NCI-H146 treated with DMSO at 0.1 percent for 48 hours (cell line): ENCODE results near the gene ZFC3H1.

Source experiments
- DNase-seq: peaks from one replicate; lab custom pipeline; 2025; ENCODE audit not compliant: unreplicated experiment; lab: John Stamatoyannopoulos, UW

The ZFC3H1 gene

DNA sequence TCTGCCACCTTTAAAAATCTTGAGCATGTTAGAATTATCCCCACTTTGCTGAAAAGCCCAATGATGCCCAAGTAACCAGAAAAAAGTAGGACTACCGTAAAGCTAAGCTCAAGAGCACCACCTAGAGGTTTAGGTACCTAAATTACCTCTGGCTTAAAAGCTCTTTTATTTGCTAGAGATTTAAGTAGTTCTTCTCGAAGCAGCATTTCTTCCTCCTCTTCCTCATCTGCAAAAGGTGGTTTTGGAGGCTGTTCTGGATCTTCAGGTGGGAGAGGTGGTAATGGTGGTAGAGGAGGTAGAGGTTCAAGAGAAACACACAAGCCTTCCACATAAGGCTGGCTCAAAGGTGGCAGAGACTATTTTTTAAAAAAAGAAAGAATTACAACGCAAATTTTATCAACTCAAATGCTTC, 26.9 kb downstream of the ZFC3H1 start:
- peak; percentile 26 for DNase-seq

- DNase-seq: no peak
Measured at GRCh38 chr12:71627438-71628002, 36.1 kb downstream of the ZFC3H1 start.

GRCh38 chr12:71626768-71627167, 36.9 kb downstream of the ZFC3H1 start:
- no peak for DNase-seq

- no peak for DNase-seq
Measured at GRCh38 chr12:71626098-71626497, 37.5 kb downstream of the ZFC3H1 start.

- no peak for DNase-seq
Measured at GRCh38 chr12:71625476-71625875, 38.2 kb downstream of the ZFC3H1 start.

- DNase-seq: no peak
Measured at GRCh38 chr12:71621938-71622337, 41.7 kb downstream of the ZFC3H1 start.

DNA sequence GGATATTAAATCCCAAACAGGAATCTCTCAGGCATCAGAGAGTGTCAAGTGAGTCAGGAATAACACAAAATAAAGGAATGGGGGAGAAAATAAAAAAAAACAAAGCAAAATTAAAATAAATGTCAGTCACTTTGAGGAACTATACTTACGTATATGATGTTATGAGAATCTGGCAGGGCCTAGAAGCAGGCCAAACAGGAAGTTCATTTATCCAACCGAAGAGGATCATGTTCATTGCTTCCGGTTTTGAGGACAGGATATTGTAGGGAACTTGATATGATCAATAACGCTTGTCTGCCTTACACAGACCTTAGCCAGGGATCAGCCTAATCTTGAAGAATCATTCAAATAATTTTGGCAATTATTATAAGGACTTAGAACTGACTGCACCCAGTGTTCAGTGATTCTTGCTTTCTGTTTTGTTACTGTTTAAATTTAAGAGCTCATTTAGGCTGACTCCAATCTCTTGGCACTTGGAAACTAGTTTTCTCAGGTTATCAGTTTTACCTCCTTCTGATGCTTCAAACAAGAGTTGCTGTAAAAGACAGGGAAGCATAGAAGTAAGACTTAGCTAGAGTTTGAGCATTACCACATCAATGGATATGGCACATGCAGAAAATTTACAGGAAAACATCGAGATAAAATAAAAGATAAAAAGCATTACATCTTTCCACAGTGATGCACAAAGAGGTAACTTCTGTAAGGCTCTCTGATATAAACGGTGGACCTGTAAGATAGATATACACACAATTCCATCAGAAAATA, 53.4 kb downstream of the ZFC3H1 start:
- DNase-seq: no peak

DNA sequence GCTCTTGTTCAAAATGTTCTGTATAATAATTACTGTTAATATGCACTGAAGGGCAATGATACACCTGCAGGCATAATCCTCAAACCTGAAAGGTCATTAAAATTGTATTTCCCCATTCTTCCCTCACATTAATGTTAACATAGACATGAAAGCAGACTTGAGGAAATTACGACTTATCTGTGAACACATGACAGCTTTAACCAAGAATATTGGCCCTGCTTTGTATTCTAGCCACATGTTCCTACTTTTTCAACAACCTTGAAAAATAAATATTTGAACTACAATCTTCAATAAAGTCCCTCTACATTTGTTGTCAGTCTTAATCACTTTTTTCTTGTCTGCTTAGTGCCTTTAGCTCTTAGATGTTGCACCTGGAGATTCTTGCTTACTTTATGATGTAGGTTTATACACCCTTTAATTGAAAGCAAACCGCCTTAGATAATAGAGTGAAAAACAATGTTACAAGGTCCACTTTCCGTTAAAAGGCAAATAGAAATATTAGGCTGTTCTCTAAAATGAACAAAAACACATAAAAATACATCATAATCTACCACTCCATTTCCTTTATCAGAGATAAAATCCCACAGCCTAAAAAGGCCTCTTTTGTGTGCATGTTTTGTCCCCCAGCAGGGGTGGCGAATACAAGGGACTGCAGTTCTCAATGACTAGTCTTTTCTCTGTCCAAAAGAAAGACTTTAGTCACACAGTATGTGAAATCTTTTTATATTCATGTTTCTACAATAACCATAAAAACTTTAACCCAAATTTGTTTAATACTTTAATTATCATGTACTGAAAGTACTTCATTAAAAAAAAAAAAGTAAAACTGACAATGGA, 55.9 kb downstream of the ZFC3H1 start:
- DNase-seq: peak; percentile 75

DNA sequence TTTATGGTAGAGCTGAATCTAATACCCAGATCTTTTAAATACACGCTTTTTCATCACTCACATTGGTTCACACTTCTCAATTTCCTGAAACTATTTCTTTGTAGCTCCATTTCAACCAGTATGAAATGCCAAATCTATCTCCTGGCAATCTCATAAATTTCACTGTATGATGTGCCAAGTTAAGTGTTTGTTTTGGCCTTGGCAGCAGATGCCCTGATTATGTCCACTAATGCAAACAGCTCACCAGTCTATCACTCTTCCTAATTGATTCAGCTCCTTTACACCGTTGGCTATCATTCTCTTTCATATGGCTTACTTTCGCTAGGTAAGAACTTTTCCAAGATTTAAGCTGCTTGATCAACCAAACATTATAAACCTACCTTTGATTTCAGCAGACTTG, 58.6 kb downstream of the ZFC3H1 start:
- no peak for DNase-seq

GRCh38 chr12:71602761-71603577, 60.7 kb downstream of the ZFC3H1 start:
- no peak for DNase-seq

DNA sequence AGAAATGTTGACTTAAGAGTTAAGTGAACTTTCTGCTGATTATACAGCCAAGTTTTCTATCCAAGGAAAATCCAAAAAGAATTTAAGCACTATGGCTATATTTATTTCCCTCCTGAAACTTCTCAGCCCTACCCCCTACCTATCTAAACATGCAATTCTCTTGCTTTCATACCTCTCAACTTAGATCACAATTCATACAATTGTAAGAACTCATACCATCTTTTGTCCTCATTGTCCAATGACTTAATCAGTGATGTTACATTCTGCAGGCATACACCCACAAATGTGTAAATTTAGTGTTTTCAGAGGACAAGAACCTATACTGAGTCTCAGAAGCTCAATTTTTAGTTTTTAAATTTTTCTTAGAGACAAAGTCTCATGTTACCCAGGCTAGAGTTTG, 62.1 kb downstream of the ZFC3H1 start:
- DNase-seq: no peak

DNA sequence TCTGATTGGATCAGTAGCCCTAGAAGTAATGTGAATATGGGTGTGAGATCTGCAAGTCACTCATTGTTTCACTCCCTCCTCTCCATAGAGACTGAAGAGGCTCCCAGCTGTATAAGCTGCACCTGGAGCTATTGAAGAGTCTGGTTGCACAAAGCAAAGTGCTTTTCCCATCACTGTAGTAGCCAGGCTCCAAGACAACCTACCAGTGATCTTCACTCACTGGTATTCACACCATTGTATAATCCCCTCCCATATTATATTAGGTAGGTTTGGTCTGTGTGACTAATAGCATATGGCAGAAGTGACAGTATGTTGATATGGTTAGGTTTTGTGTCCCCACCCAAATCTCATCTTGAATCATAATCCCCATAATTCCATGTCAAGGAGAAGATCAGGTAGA, 64.4 kb downstream of the ZFC3H1 start:
- no peak for DNase-seq

GRCh38 chr12:71594214-71594948, 69.3 kb downstream of the ZFC3H1 start:
- DNase-seq: no peak

DNA sequence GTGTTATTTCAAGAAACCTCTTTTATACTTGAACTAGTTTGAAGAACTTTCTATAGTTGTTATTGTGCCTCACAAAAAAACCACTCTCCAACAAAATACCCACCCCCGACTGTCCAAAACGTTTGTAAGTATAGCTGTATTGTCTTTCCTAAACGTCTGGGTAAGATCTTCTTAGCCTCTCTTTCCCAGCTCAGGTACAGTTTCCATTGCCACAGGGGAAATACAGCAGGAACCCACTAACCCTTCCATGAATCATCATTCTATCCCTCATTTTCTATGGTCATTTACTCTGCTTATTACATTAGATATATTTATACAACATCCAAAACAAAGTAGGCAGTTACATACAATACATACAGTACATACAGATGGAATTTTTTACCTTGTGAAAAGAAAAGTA, 70.8 kb downstream of the ZFC3H1 start:
- DNase-seq: no peak

- DNase-seq: no peak
Measured at GRCh38 chr12:71591601-71592000, 72.0 kb downstream of the ZFC3H1 start.

DNA sequence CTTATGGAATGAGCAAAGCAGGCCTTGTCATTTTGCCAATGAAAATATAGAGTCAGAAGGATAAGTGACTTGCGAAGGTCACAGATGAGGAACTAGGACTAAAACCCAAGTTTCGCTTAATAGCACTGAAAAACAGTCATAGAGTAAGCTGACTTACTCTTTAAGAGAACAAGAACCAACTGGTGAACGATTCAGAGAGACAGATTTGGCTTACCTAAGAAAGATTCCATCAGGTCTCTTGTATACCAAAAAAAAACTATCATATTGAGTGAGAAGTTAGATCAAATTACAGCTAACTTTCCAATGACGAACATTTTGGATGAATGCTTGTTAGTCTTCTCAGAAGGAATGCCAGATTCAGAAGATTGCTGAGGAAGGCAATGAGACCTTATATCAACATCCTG, 74.2 kb downstream of the ZFC3H1 start:
- DNase-seq: no peak

- DNase-seq: no peak
Measured at GRCh38 chr12:71587012-71587411, 76.6 kb downstream of the ZFC3H1 start.

GRCh38 chr12:71585218-71585617, 78.4 kb downstream of the ZFC3H1 start:
- DNase-seq: no peak

- no peak for DNase-seq
Measured at GRCh38 chr12:71584356-71584755, 79.3 kb downstream of the ZFC3H1 start.

DNA sequence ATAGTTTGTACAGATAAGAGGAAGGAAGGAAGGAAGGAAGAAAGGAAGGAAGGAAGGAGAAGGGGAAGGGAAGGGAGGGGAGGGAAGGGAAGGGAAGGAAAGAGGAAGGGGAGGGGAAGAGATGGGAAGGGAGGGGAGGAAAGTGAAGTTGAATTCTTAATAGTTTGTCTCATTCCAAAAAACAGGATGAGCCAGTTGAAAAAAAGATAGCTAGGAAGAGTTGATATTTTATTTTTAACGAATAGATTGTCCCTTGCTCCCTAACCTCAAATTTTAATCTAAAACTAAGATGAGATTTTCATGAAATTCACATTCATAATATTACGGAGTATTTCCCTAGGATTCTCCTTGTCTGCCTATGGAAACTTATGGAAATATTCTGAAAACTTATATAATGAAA, 80.7 kb downstream of the ZFC3H1 start:
- DNase-seq: no peak

DNA sequence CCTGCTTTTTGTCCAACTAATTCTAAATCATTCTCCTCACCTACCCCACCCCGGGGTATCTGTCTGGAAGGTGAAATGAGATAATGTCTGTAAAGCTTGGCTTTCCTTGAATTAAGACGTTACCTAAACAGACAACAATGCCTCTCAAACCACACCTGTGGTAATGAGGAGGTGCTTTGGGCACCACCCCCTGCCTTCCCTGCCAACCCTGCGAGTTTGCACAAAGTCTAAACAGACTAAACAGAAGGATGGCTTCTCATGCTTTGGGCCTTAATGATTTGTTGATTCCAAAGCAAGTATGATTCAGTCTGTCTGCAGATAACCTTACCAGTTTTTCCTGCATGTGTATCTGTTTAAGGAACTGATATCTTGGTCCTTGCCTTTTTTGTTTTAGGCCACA, 82.4 kb downstream of the ZFC3H1 start:
- DNase-seq: no peak
